HG03521 (cell line): Measurements from ENCODE around the gene EAF1.
"Not testable (repeated sequence)": the region's sequence is repeated elsewhere in the genome, so short reads cannot be mapped to it uniquely, and the experiment has no call there.

Experiments used
- ATAC-seq: cut with Tn5 transposase; IDR thresholded peaks from one replicate; pipeline ENCODE4 v1.9.1; 2021; ENCODE audit warnings: mild to moderate bottlenecking, moderate library complexity; ENCODE audit not compliant: unreplicated experiment

The EAF1 gene

DNA sequence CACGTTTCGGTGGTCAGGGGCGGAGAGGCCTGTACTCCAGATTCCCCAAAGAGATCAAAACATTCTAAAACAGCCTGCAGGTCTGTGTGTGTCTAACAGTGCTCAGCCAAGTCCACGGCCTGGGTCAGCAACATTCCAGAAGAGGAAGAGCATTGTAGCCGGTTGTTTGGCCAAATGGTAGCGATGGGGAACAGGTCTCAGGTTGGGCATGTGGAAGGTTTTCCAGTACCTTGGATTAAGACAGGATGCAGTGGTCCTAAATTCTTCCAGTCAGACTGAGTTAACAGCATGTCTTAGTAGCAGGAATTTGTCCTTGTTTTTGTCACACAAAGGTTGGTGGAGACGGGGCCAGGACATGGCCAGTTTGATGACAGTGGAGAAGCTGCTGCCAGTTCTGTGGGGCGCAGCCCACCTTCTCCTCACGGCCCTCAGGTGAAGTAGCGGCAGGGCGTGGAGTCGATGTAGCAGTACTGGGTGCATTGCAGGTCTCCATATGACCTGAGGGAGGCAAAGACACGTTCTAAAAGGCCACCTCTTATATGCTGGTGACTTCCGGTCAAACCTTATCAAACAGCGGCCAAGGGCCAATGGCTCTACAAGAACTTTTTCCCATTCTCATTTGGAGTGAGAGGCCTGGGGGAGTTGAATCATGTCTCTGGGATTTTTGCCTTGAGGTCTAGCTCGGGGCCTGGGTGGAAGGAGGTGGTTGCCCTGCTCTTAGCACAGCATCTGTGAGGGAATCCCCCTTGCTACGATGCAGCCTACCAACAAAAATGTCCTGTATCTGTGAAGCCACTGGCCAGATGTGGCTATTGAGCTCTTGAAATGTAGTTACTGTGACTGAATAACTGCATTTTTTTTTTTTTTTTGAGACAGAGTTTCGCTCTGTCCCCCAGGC is 24.1 kb downstream of the EAF1 start:
- ATAC-seq: no peak

DNA sequence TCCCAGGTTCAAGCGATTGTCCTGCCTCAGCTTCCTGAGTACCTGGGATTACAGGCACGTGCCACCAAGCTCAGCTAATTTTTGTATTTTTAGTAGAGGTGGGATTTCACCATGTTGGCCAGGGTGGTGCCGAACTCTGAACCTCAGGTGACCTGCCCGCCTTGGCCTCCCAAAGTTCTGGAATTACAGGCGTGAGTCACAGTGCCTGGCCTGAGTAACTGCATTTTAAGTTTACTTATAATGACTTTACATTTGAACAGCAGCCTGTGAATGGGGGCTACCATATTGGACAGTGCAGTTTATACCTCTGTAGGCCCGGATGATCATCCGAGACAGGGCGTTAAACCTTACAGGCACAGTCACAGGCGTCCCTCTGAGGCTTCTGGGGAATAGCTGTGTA is 24.8 kb downstream of the EAF1 start:
- ATAC-seq: no peak

DNA sequence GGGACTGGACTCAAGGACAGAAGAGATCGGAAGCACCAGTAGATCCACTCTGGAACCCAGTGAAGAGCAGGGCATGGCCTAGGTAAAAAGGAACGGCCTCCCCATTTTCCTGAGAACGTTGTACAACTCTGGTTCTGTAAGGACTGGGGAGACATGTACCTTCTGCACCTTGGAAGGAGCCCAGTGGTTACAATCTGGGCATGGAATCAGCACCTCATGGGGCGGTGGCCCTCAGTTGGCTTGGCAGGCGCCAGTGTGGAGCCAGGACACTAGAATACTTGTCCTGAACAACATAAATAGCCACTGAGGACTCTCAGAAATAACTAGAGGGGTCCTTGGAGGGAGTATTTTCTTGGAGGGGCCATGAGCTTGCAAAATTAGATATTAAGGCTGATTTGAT is 25.6 kb downstream of the EAF1 start:
- no peak for ATAC-seq

DNA sequence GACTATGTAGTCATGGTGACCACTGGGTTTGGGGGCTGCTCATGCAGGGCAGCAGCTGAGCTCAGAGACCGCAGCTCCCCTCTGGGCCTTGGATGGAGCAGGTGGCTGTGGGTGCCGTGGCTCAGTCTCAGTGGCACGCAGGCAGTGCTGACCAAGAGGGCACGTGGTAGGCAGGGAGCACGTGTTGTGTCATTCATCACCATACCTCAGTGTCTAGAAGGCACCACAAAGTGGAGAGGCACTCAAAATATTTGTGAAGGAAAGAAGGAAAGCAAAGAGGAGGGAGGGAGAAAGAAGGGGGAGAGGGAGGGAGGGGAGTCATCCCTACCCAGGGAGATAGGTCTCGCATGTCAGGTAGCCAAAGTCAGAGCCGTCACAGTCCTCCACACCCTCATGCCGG is 26.1 kb downstream of the EAF1 start:
- no peak for ATAC-seq

DNA sequence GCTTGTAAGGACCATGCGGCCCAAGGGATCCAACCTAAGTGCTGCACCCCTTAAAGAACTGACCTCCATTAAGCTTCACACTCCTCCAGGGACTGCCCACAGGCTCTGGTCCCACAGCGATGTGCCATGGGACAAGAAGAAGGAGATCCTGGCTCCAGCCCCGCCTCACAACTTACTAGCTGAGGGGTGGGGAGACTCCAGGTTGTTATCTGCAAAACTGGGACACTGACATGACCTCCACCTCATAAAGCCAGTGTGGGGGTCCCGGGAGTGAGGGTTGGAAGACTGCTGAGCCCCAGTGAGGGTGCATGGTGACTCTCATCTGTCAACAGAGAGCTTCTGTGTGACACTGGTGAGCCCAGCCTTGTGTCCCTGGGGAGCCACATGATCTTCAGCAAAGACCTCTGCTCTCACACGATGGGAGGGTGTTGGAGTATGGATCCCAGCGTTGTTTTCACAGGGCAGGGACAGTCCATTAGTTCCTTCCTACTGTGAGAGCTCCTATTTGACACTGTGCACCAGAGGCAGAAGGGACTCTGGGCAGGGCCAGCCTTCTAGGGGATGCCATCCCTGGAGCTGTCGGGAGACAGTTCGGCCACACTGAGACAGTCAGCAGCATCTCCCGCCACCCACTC is 26.7 kb downstream of the EAF1 start:
- no peak for ATAC-seq

DNA sequence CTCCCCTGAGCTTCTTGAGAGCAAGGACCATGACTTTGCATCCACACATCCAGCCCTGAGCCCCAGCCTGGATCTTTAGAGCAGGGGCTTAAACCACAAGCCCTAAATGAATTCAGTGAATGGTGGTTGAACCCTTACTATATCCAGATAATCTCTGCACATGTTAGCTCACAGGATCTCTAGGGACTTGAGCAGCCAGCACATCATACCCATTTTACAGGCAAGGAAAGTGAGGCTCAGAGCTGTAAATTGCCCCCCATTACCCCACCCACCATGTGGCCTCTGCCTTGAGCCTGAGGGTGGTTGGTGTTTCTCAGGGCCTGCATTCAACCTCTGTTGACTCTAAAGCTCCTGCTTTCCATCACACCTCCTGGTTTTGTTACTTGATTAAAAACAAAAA is 27.6 kb downstream of the EAF1 start:
- no peak for ATAC-seq

DNA sequence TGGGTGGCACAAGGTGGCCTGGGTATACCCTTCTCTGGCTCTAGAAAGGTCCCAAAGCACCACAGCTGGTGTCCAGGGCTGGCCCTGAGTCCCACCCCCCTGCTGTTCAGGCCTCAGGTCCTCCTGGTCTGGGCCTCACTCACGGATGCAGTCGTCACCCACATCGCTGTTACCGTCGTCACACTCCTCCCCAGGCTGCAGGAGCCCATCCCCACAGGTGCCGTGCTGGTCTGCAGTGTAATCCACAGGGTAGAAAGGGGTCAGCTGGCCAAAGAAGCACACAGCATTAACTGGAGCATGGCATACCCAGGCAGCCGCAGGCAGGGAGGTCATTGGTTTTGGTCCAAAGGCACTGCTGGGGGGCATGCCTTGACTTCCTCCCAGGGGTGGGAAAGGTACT is 28.4 kb downstream of the EAF1 start:
- no peak for ATAC-seq

DNA sequence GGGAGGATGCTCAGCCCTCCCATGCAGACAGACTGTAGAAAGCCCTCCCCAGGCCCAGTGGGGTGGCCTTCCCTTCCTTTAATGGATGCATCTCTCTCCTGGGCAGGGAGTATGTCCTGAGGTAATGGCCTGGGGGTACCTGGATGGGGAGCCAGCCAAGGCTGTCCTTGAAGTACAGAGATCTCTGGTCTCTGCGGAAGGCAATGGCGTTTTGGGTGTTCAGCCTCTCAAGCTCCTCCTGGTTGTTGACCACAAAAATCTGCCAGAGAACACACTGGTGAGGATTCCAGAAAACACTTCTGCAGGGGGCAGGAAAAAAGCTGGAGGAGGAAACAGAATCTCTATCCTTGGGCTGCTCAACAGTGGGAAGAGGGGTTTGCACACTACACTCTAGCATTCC is 28.9 kb downstream of the EAF1 start:
- no peak for ATAC-seq

DNA sequence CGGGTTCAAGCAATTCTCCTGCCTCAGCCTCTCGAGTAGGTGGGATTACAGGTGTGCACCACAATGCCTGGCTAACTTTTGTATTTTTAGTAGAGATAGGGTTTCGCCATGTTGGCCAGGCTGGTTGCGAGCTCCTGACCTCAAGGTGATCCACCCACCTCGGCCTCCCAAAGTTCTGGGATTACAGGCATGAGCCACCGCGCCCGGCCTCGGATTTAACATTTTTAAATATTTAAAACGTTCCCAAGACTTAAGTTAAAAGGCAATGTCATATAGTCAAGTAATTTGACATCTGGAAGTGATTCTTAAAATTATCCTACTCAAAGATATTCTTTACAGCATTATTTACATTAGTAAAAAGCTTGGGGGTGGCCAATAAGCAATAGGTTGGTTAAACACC is 29.5 kb downstream of the EAF1 start:
- not testable (repeated sequence) for ATAC-seq

DNA sequence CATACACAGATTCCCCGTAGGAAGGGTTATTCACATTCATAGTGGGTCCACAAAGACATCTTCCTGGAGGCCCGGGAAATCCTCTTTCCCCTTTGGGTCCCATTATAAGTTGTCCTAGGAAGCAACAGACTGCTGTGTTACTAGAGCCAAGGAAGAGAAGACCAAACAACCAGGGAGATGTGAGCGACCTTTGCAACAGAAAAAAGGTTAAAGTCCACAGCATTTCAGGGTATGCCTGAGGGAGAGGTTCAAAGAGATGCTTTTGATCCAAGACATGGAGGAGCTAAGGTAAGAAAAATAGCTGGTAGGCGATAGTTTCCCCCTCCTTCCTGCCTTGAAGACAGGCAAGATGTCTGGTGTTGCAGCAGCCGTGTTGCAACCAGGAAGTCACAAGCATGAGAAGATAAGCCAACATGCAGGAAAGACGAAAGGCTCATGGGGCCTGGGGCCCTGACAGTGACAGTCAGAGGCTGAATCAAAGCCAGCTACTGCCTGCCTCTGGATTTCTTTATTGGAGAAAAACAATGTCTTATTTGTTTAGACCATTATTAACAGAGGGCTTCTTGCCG is 30.9 kb downstream of the EAF1 start:
- ATAC-seq: no peak

DNA sequence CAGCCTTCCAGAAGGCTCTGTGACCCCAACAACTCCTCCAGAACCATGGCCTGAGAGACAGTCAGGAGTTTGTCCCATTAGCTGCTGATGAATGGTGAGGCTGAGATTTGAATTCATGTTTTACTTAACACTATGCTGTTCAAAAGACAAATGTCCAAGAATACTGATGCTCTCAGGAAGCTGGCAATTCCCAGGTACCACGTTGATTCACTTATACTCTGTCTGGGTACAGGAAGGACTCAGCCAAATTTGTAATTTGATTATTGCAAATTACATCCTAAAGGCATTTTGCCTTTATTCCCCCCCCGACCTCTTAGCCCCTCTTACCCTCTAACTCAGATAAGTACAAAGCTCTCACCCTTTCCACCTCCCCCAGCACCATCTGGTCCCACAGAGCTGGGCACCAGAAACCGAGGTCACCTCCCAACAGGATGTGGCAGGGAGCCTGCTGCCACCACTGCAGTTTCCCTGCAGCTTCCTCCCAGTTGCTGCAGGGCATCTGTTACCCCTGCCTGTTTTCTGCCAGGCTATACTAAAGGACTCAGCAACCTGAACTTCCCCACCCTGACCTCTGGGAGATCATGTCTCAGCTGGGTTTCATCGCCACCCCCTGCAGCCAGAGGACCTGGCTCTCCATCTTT is 33.6 kb downstream of the EAF1 start:
- ATAC-seq: no peak

DNA sequence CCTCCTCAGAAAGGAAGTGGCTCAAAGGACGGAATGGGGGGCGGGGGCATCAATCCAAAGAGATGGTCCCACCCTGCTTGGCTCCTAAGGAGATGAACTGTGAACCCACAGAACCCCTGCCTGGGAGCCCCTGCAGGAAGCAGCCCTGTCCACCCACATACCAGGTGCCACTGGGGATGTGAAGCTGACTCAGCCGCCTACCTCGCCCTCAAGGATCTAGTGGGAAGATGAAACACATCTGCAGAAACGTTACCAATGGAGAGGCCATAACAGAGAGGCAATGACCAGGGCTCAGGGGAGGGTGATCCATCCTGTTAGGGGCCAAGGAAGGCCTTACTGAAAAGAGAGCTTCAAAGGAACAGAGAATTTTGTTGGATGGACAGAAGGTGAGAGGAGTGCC is 35.1 kb downstream of the EAF1 start:
- ATAC-seq: no peak

DNA sequence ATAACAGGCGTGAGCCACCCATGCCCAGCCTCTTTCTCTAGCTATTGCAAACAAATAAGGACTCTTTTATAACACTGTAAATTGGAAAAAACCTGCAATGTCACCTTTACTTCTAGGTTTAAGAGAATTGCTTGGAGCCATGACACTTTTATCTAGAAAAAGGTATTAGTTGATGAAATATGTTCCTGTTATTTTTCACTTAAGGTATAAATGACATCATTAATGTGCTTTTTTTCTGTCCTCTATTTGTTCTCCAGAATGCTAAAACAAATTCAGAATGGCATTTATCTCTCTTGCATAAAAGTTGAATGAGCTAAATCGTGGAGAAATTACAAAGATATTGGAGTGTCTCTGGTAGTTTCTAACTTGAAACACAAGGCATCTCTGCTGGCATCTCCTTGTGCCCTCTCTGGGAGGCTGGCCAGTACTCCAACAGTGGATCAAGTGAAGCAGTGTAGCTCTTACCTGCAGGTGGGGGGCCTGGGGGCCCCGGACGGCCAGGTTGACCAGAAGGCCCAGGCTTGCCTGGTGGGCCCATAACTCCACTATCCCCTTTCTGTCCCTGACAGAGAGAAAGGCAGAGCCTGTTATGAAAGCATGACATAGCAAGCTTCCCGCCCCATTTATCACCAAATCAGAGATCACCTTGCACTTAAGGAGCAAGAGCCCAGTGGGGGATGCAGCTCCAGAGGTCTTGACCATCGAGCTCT is 38.6 kb downstream of the EAF1 start:
- no peak for ATAC-seq

DNA sequence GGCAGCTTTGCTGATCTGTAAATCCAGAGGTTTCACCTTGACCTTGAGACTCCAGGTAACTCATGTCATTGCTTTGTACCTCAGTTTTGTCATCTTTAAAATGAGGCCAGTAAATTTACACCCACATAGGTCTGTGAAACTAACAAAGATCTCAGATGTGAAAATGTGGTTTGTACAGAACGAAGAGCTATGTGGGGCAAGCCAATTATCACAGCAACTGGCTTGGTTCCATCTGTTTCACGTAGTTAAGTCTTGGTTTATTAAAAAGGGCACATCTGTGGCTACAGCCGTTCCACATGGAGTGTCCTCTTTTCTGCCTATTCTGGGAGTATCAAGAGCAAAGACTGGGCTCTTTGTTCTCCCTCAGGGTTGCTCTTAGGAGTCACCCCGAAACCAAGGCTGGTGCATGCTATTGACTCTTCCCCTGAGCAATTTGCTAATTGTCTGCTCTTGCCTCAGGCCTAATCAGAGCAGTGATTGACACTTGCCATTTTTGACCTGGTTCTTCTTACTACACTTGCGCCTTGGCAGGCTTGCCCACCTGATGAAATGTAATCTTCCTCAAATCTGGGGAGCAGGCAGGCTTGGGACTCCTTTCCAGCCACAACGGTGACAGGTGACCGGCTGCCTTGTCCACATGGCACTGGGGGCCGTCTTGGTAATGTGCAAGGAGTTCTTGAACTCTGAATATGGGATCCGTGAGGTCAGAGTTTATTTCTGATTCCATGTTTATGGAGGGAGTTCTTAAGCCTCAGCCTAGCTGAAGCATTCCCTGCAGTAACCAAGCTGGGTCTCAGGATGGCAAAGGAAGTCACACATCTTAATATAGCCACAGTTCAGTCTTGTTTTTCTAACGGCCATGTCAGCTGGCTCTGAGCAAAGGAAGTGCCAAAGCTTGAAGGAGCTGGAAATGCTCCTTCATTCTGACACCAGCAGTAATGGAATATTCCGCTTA is 40.1 kb downstream of the EAF1 start:
- no peak for ATAC-seq

DNA sequence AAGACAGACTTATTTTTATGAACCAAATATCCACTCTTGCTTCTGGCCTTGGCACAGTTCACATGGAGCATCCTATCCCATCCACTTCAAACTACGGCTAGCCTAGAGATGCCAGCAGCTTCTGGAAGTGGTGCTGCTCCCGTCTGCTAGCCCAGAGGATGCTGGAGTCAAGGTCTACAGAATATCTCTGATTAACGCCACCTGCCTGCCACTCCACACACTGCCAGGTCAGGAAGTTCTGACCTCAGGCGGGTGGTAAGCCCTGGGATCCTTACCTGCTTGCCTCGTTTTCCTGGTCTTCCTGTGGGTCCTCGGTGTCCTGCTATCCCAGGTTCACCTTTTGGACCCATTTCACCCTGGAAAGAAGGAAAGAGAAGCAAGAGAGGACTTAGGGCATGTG is 42.9 kb downstream of the EAF1 start:
- ATAC-seq: no peak

DNA sequence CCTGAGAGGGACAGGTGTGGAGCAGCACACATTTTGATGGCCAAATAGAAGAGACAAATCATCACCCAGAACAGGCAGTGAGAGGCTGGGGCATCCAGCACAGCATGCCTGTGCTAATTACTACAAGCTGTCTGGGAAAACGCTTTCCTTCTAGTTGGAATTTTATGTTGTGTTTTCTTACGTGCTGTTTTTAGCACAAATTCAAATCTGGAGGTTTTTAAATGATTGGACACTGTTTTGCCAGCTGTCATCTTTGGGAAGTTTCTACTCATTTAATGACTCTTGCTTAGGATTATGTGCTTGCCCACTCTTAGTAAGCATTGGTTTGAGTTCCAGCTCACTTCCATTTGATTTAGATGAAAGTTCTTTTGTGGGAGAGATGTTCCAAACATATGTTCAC is 43.5 kb downstream of the EAF1 start:
- no peak for ATAC-seq

DNA sequence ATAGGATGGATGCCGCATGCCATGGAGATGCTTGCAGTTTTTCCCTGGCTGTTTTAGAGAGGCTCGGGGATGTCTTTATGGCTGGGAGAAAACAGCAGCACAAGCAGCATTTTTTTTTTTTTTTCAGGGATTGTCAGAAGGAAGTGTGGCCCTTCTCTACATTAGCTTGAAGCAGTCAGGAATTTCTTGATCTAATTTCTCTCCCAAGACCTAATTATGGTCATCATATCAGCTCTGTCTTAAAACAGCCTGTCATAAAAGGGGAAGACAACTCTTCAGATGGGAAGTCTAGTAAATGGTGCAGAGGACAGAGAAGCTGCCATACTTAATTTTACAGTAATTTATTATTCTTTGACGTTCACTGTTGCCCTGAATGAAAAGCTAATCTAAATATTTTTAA is 44.5 kb downstream of the EAF1 start:
- no peak for ATAC-seq

DNA sequence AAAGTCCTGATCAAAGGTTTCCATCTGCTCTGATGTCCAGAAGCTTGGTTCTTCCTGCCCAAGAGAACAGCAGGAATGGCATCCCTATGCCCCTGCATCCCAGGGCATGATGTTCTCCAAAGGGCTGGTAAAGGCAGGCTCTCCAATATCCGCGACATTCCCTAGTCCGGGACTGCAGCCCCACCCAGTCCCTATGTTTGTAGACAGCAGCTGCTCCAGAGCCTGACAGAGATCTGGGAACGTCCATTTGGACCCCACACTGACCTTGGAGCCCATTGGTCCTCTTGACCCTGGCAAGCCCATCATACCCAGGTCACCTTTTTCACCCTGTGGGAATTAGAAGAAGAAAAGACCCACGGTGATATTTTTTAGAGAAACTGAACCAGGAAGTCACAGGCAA is 47.8 kb downstream of the EAF1 start:
- ATAC-seq: no peak

DNA sequence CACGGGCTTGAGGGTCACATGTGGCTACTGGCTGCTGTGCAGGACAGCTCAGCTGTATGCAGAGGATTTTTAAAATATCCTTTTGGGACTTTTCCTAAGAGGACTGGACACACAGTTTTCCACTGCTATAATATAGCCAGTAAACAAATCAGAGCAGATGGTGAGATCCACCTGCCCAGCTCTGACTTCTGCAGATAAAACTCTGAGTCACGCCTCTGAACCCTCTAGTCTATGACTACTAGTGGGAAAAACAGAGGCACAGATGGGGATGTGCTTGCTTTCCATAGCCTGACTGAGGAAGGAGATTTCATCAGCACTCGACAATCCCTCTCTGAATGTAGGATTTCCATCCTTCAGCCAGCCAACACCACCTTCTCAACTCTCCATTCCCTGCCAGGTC is 49.0 kb downstream of the EAF1 start:
- ATAC-seq: no peak
